K562 (cell line): Measurements from ENCODE around the gene SCARF1. TPM values are rescaled to one million over a fixed set of nuclear protein-coding genes. Genes with fewer than 3 reads are reported as not detected.

ENCODE experiments used
- BCLAF1 ChIP-seq, 2 experiments: fragments of 450-650 bp in 1 of 2; IDR thresholded peaks; 2 replicates each; pipeline ENCODE4 v1.6.1; 2011 to 2017; ENCODE audit warnings: low read depth in 2 of 2, antibody characterized with exemption in 1 of 2, borderline replicate concordance in 1 of 2, low read length in 1 of 2, mild to moderate bottlenecking in 1 of 2, mixed read lengths in 1 of 2; ENCODE audit not compliant: control insufficient read depth in 1 of 2
- COPS2 ChIP-seq: fragments of 450-650 bp; conservative IDR thresholded peaks from 2 replicates; pipeline ENCODE4 v1.6.1; 2016; ENCODE audit warnings: mild to moderate bottlenecking, moderate library complexity
- CREM ChIP-seq: IDR thresholded peaks from 2 replicates; pipeline ENCODE4 v1.6.1; 2014; ENCODE audit warnings: antibody characterized with exemption, low read depth
- E2F1 ChIP-seq: sonication (generic); formaldehyde crosslinking; IDR thresholded peaks from 2 replicates; pipeline ENCODE4 v1.8.1; 2023; ENCODE audit warnings: mild to moderate bottlenecking, missing genetic modification reagents, moderate library complexity
- E2F5 ChIP-seq: sonication (generic); formaldehyde crosslinking; IDR thresholded peaks from 2 replicates; pipeline ENCODE4 v1.8.0; 2022; ENCODE audit warnings: mild to moderate bottlenecking, missing genetic modification reagents
- SIRT6 ChIP-seq: IDR thresholded peaks from one replicate; pipeline ENCODE4 v1.6.1; 2012; ENCODE audit warnings: low read depth, mild to moderate bottlenecking, control low read depth, inconsistent platforms, low read length, moderate library complexity
- TAF9B ChIP-seq: fragments of 450-650 bp; IDR thresholded peaks from 2 replicates; pipeline ENCODE4 v1.6.1; 2018; ENCODE audit warnings: mild to moderate bottlenecking; ENCODE audit not compliant: partially characterized antibody
- TRIM28 ChIP-seq: fragments of 450-650 bp; IDR thresholded peaks from 2 replicates; pipeline ENCODE4 v1.6.1; 2017
- ZBTB5 ChIP-seq: fragments of 450-650 bp; IDR thresholded peaks from 2 replicates; pipeline ENCODE4 v1.6.1; 2017; ENCODE audit warnings: antibody characterized with exemption
- ZEB2 ChIP-seq: fragments of 450-650 bp; IDR thresholded peaks from 2 replicates; pipeline ENCODE4 v1.6.1; 2016
- ZFP30 ChIP-seq: fragments of 250-450 bp; sonication (Bioruptor Pico); IDR thresholded peaks from 2 replicates; pipeline ENCODE4 v1.8.0; 2022; ENCODE audit warnings: moderate library complexity, mild to moderate bottlenecking, inconsistent platforms, borderline replicate concordance
- ZNF184 ChIP-seq: sonication (generic); formaldehyde crosslinking; IDR thresholded peaks from 2 replicates; pipeline ENCODE4 v1.5.0; 2020; ENCODE audit warnings: missing genetic modification reagents
- ZNF518B ChIP-seq: fragments of 250-450 bp; sonication (Bioruptor Pico); IDR thresholded peaks from 2 replicates; pipeline ENCODE4 v1.5.0; 2021; ENCODE audit warnings: mild to moderate bottlenecking, moderate library complexity
- ZNF584 ChIP-seq: fragments of 200-800 bp; sonication (Bioruptor generic); IDR thresholded peaks from 2 replicates; pipeline ENCODE4 v1.6.1; 2016; ENCODE audit warnings: low read depth, mild to moderate bottlenecking, missing genetic modification characterization, missing compliant biosample characterization
- polyA plus RNA-seq, 8 experiments: library from polyadenylated mRNA; depleted of rRNA in 4 of 8; stranded (reverse) in 5 of 8; unstranded in 3 of 8; fragments of >200 nt; fragmentation: Nextera tagmentation in 2 of 8; fragmentation: Illumina TruSeq in 1 of 8; extraction: Ambion mirVana in 2 of 8; extraction: Trizol in 1 of 8; gene quantifications; 2 replicates each; pipeline versions ENCODE4 v1.2.1 to v1.2.3, GENCODE V29; 2011 to 2014; ENCODE audit warnings: inconsistent platforms in 1 of 8, missing spikeins in 1 of 8
- total RNA-seq, 7 experiments: library from RNA; depleted of rRNA in 6 of 7; stranded (reverse); fragments of >200 nt in 6 of 7; fragmentation: Illumina TruSeq in 2 of 7; extraction: Trizol in 2 of 7; gene quantifications; 2 replicates each; pipeline versions ENCODE4 v1.2.1 to v1.2.3, GENCODE V29; 2011 to 2021; ENCODE audit warnings: low replicate concordance in 1 of 7

SCARF1 gene
- total and polyA plus RNA-seq, 9 of the 15 experiments (the other 6 are each of a cell fraction or from before 2014, with no cell fraction given): 0.04 to 2.1 (median 0.63) TPM

GRCh38 chr17:1617620-1618174 is 27.8 kb downstream of the SCARF1 start (continued):
- TF ChIP-seq ZNF518B (CRISPR knock-in tag): no peak
- TF ChIP-seq BCLAF1 (IDR thresholded peaks at IDR 0.05; ENCODE audit: borderline replicate concordance in 1 of 2, control insufficient read depth in 1 of 2, low read depth in 2 of 2, low read length in 1 of 2): no peak
- no peak for TF ChIP-seq ZBTB5
- no peak for TF ChIP-seq TAF9B
- 0 out of 2 replicates have a peak, but pooled peaks have one; percentile 16 for TF ChIP-seq CREM
- TF ChIP-seq ZNF184: no peak
- TF ChIP-seq TRIM28: 0 out of 2 replicates have a peak, but pooled peaks have one; percentile 19
- TF ChIP-seq ZEB2: no peak
- TF ChIP-seq COPS2: no peak
- no peak for TF ChIP-seq E2F1
- no peak for TF ChIP-seq SIRT6
- no peak for TF ChIP-seq E2F5 (CRISPR knock-in tag)
- TF ChIP-seq ZNF584 (CRISPR knock-in tag): peak; percentile 54; the same call in 1 of the 2 replicates
- TF ChIP-seq ZFP30 (CRISPR knock-in tag): no peak
